ENCODE results near the gene SKIC2.
"Not testable (repeated sequence)": the region's sequence is repeated elsewhere in the genome, so short reads cannot be mapped to it uniquely, and the experiment has no call there.

Gene SKIC2

DNA sequence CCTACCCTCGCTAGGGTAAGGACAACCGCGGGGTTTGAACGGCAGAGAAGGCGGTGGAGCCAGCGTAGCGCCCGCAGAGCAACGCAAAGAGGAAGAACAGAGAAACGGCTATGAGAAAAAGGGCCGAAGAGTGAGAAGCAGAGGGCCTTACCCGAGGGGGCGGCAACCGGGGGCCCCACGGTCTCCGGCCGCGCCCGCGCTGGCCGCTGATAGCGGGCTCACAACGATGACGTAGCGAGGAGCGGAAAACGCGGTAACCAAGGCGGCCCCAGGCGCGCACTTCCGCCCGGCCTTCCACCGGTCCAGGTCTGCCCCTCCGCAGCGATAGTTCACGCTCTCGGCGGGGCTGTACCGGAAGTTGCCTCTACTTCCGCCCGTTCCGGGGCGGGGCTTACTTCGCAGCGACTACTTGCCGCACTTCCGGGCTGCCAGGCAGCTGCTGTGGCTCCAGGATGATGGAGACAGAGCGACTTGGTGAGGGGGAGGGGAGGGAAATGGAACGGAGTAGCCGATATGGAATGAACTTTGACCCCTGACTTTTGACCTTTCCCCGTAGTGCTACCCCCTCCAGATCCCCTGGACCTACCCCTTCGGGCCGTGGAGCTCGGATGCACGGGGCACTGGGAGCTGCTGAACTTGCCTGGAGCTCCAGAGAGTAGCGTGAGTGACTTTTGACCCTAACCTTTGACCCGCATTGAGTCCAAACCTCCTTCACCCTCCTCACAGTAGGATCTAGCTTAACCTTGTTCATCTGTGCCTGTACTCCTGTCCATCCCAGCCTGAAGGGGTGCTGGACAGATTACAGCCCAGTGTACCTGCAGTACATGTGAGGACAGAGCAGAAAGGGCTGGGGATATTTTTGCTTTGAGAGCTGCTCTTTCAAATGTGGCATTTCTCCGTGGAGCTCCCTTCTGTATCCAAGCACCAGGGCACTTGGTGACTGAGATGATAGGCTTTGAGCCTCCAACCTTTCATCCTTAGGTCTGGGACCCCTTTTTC, at the start of gene SKIC2, which contains the start of gene NELFE:
Gene SKIC2, plus strand, starts transcription at position 435 of the 999 bp plus-strand sequence. Its CDS starts 18 bp downstream, at position 453.
Gene NELFE, minus strand, starts transcription at position 231 of the 999 bp plus-strand sequence. CDS start 525 bp downstream, outside the sequence.
- peak; percentile 99 for DNase-seq

DNA sequence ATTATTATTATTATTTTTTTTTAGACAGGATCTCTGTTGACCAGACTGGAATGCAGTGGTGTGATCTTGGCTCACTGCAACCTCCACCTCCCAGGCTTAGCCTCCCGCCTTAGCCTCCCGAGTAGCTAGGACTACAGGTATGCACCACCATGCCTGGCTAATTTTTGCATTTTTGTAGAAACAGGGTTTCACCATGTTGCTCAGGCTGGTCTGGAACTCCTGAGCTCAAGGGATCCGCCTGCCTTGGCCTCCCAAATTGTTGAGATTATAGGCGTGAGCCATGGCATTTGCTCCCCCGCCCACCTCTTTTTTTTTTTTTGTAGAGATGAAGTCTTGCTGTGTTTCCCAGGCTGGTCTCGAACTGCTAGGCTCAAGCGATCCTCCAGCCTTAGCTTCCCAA, 49.7 kb upstream of the SKIC2 start:
- DNase-seq, result not testable (repeated sequence)

DNA sequence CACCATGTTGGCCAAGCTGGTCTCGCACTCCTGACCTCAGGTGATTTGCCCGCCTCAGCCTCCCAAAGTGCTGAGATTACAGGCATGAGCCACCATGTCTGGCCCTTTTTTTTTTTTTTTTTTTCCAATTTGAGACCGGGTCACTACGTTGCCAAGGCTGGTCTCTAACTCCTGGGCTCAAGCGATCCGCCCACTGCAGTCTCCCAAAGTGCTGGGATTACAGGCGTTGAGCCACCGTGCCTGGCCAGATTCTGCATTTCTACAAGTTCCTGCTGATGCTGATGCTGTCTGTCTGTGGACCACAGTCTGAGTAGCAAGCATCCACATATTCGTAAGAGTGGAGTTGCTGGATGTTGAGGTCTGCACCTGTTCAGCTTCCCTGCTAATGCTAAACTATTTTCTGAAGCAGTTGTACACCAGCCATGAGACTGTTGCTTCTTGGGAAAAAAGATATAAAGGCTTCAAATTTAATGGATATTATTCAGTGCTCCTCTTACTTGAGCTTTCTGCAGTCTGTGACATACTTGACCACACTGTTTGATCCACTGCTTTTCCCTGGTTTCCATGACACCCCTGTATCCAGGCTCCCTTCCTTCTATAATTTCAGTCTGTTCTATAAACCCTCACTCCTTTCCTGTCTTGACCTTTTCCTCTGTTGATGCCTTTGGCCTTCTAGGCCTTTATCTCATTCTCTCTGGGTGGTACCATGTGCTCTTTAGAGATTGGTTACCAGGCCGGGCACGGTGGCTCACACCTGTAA, 47.0 kb upstream of the SKIC2 start:
- DNase-seq, result no peak

DNA sequence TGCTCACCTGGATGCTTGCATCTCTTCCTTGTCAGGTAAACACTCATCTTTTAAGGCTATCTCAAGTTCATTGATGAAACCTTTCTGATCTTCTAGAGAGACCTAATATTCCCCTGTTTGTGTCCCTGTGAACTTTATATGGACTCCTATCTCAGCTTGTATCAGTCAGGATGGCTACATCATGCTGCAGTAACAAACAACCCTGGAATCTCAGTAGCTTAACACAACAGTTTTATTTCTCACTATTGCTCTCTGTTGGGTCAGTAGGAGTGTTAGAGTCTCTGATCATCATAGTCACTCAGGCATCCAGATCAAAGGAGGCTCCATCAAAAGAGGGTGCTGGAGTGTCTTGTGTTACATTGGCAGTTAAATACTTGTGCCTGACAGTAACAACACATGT, 43.6 kb upstream of the SKIC2 start:
- DNase-seq, result no peak

DNA sequence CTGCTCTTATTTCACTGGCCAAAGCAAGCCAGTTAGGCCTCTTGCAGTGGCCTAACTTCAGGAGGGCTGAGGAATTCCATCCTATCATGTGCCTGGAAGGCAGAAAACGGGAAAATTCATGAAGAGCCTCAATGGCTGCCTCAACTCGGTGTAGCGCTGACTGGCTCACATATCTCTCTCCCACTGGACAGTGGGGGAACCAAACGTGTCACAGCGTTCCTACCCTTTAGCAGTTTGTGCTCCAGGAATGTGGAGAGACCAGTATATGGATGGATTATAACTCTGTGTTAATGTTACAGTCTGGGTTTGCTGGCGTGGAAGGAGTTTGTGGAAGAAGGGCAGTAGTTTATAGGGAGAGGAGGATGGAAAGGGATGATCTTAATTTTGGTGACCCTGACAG, 43.2 kb upstream of the SKIC2 start:
- no peak for DNase-seq

DNA sequence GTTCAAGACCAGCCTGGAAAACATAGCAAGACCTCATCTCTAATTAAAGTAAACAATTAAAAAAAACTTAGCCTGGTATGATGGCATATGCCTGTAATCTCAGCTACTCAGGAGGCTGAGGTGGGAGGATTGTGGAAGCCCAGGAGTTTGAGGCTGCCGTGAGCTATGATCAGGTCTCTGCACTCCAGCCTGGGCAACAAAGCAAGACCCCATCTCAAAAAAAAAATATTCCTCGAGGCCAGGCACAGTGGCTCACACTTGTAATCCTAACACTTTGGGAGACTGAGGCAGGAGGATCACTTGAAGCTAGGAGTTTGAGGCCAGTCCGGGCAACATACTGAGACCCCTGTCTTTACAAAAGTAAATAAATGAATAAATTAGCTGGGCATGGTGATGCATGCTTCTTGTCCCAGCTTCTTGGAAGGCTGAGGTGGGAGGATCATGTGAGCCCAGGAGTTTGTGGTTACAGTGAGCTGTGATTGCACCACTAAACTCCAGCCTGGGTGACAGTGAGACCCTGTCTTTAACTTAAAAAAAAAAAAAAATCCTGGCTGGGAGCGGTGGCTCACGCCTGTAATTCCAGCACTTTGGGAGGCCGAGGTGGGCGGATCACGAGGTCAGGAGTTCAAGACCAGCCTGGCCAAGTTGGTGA, 40.8 kb upstream of the SKIC2 start:
- no peak for DNase-seq

DNA sequence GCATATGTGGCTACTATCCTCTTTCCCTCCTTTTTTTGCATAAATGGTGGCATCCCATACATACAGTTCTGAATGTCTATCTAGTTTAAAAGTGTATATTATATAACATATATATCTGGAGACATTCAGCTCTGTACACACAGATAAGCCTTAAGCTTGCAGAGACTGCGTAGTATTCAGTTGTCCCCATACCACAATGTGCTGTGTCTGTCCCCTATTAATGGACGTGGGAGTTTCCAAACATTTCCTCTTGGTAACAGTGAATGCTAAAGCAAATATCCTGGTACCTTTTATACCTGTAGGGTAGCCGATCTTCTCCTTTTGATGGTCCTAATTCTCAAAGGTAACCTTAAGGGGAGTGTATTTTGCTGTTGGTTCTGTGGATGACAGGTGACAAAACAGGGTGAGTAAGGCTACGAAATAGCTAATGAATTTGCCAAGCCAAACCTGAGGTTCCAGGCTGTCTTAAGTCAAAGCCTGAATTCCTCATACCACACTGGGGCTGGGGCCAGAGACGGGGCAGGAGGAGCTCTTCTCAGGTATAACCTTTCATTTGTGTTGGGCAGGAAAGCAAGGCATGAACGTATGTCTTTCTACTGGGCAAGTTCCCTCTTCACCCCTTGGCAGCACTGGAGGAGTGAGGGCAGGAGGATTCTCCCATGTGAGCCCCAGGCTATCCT, 39.2 kb upstream of the SKIC2 start:
- no peak for DNase-seq

DNA sequence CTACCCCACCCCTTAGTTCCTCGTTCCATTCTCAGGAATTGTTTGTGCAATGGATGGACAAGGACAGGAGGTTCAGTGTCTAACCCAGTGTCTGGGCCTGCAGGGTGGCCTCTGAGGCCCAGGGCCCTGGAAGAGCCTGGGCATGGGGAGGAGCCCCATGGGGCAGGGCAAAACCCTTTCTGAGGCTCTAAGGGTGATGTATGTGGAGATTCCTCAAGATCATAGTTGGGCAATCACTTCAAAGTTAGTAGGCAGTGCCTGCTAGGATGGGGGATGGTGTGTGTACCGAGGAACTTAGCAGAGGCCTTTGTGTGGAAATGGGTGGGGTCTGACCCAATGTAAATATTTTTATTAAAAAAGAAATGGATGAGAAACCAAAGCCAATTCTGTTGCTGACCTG, 38.2 kb upstream of the SKIC2 start:
- DNase-seq, result no peak

DNA sequence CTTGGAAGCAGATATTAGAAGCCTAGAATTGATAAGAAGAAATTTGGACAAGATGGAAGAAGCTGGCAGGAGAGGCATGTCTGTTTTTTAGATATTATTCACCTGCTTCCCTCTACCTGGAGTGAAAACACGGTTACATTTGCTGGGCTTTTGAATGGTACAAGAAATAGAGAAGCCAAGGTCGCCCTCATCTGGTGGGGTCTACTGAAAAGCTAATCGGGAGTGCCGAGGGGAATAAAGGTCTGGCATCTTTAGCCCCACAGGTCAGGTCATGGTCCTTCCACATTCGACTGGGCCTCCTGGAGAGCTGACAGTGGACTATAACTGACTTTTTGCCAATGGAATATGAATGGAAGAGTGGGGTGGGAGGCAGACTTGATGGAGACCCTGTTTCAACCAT, 36.0 kb upstream of the SKIC2 start:
- DNase-seq, result peak; percentile 15

DNA sequence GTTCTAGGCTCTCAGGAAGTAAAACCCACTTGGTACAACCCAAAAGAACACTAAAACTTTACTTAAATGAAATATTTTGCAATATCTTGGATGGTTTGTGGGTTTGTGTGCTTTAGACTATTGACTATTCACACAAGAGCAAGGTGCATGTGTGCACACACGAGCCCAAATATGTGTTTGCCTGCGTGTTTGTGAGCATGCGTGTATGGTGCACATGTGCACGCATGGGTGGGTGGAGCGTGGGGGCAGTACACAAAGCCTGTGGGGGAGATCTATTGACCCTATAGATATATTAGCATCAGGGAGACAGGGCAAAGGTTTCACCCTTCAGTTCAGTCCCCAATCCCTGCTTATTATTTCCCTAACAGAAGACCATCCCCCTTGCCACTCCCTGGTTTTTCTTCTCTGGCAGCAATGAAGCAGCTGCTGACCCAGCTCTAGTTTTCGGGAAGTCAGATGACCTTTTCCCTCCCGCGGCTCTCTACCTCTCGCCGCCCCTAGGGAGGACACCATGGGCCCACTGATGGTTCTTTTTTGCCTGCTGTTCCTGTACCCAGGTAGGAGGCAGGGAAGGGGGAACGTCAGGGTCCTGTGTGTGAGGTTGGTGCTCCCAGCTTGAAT, 31.6 kb upstream of the SKIC2 start, which contains the start of gene C2:
Gene C2, plus strand, starts transcription at position 476 of the 621 bp plus-strand sequence. Its CDS starts 36 bp downstream, at position 512.
- no peak for DNase-seq

DNA sequence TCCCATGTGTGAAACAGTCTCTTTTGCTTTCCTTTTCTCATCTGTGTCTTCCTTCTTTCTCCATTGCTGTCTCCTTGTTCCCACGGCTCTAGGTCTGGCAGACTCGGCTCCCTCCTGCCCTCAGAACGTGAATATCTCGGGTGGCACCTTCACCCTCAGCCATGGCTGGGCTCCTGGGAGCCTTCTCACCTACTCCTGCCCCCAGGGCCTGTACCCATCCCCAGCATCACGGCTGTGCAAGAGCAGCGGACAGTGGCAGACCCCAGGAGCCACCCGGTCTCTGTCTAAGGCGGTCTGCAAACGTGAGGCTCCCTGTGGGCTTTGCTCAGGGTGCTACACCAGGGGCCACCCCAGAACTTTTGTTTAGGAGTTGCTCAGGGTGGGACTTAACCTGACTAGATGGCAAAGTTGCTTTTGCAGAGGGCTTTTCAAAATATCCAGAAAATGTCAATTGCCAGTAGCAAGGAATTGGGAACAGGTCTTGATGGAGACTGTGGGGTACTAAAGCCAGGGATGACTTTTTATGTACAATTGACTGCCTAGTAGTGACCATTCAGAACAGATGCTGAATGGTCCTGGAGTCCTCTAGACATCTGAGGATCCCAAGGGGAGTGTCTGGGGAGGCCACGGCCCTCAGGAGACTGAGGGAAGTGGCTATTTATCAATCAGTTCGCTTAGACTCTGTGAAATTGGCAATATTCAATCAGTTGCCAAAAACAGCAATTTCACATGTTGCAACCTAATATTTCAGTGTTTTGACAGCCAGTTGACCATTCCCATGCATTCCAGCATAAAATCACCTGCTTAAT, 30.9 kb upstream of the SKIC2 start:
- no peak for DNase-seq

DNA sequence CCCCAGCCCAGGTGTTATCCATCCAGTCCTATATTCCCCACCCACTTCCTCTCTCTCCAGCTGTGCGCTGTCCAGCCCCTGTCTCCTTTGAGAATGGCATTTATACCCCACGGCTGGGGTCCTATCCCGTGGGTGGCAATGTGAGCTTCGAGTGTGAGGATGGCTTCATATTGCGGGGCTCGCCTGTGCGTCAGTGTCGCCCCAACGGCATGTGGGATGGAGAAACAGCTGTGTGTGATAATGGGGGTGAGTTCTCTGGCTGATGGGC, 30.4 kb upstream of the SKIC2 start:
- DNase-seq, result no peak

DNA sequence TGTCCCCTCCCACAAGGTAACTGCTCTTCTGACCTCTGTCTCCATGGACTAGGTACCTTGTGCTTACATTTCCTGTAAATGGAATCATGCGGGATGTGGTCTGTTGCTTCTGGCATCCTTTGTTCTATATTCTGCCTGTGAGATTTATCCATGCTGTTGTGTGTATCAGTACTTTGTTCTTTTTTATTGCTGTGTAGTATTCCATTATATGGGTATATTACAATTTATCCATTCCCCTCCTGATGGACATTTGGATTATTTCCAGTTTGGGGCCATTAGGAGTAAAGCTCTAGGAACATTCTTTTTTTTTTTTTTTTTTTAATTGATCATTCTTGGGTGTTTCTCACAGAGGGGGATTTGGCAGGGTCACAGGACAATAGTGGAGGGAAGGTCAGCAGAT, 28.0 kb upstream of the SKIC2 start:
- DNase-seq, result no peak

DNA sequence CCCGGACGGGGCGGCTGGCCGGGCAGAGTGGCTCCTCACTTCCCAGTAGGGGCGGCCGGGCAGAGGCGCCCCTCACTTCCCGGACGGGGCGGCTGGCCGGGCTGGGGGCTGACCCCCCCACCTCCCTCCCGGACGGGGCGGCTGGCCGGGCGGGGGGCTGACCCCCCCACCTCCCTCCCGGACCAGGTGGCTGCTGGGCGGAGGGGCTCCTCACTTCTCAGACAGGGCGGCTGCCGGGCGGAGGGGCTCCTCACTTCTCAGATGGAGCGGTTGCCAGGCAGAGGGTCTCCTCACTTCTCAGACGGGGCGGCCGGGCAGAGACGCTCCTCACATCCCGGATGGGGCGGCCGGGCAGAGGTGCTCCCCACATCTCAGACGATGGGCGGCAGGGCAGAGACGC, 26.8 kb upstream of the SKIC2 start:
- not testable (repeated sequence) for DNase-seq

DNA sequence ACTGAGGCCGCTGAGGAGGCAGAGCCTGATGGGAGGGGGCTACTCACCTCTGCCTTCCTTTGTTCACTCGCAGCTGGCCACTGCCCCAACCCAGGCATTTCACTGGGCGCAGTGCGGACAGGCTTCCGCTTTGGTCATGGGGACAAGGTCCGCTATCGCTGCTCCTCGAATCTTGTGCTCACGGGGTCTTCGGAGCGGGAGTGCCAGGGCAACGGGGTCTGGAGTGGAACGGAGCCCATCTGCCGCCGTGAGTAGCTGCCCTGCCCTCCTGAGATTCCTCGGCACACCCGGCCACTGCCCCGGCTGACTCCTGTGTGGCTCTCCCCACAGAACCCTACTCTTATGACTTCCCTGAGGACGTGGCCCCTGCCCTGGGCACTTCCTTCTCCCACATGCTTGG, 25.4 kb upstream of the SKIC2 start:
- DNase-seq, result no peak

DNA sequence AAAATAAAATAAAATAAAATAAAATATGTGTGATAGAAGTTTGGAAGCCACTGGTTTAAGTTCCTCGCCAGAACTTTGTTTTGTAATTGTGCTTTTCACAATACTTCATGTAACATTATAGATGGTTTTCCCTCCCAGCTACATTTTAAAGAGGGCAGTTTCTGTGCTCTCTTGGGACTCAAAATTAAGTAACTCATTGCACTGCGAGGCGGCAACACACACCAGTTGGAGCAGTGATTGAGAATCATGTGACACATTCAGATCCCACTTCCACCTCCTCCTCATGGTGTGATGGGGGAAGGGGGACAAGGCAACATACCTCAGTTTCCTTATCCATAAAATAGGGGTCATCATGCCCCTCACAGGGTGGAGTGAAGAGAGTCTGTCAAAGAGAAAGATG, 24.0 kb upstream of the SKIC2 start:
- DNase-seq, result no peak

DNA sequence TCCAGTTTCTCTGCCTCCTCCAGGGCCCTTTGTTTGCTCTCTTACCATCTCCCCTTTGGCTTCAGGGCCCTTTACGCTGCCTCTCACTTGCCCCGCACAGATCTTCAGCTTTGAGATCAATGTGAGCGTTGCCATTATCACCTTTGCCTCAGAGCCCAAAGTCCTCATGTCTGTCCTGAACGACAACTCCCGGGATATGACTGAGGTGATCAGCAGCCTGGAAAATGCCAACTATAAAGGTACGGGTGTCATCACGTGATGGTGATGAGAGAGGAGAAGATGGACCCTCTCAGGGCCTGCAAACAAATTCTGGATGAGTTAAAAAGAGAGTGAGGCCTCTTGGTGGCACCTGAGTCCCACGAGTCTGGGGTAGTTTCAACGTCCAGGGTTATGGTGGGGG, 23.2 kb upstream of the SKIC2 start:
- DNase-seq, result no peak

DNA sequence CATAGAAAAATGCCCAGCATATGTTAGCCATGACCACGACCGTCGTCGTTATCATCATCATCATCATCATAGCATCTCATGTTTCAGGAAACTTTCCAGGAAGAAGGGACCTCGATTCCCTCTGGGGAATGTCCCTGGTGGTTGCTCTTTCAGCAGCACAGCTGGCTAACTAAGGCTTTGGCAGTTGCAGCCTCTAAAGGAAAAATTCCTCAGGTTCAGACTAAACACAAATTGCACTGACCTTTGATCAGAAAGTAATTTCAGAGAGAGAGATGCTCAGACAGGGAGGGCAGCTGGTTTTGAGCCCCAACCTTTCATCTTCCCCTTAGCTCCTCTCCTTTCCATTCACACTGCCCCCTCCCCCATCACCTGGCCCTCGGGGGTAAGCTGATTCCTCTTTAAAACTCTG, 18.7 kb upstream of the SKIC2 start:
- DNase-seq, result no peak

DNA sequence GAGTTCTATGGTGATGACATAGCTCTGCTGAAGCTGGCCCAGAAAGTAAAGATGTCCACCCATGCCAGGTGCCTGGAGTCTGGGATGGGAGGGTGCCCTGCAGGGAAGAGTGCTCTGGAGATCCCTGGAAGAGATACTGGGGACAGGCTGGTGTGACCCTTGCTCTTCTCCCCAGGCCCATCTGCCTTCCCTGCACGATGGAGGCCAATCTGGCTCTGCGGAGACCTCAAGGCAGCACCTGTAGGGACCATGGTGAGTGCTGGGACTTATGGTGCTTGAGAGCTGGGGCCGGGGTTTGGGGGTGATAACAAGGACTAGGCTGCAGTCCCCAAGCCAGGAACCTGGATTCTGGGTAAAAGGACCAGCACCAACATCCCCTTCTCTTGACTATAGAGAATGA, 15.2 kb upstream of the SKIC2 start:
- no peak for DNase-seq

DNA sequence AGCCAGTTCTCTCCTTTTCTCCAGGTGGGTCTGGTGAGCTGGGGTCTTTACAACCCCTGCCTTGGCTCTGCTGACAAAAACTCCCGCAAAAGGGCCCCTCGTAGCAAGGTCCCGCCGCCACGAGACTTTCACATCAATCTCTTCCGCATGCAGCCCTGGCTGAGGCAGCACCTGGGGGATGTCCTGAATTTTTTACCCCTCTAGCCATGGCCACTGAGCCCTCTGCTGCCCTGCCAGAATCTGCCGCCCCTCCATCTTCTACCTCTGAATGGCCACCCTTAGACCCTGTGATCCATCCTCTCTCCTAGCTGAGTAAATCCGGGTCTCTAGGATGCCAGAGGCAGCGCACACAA, 13.8 kb upstream of the SKIC2 start:
- no peak for DNase-seq
